ENCODE results near the gene OR2AE1. TPM values are rescaled to one million over a fixed set of nuclear protein-coding genes. Genes with fewer than 3 reads are reported as not detected.

The OR2AE1 gene
- total and polyA plus RNA-seq, 2 of the 13 experiments (the other 11 are each of a cell fraction or from before 2014, with no cell fraction given): not detected

- Histone ChIP-seq H3K4me3 (replicated peaks in 1 of 3; ENCODE audit: insufficient read depth in 1 of 3, low read depth in 2 of 3, low read length in 3 of 3) (no peak overlapping the region), H3K4me2 (ENCODE audit: low read depth, low read length) (no peak overlapping the region), H2AFZ (ENCODE audit: low read length) (no peak overlapping the region), H3K79me2 (ENCODE audit: insufficient read depth, low read length) (no peaks in the 10 kb centered on the region), H3K9ac (ENCODE audit: insufficient read depth, low read depth, low read length) (no peak overlapping the region), H3K27me3 (ENCODE audit: control insufficient read depth in 1 of 2, insufficient read depth in 2 of 2, low read length in 2 of 2) (no peaks in the 10 kb centered on the region), H3K27ac (ENCODE audit: extremely low read length, insufficient read depth, low read length) (no peak overlapping the region), H3K36me3 (replicated peaks in 1 of 2; ENCODE audit: control insufficient read depth in 1 of 2, insufficient read depth in 2 of 2, low read length in 2 of 2) (no peaks in the 10 kb centered on the region), H4K20me1 (ENCODE audit: insufficient read depth, low read length) (no peaks in the 10 kb centered on the region), H3K4me1 (ENCODE audit: insufficient read depth, low read length) (peaks cover 8% of the 10 kb centered on the region), H3K9me3 (ENCODE audit: low read length) (no peaks in the 10 kb centered on the region)
- in situ Hi-C loops (cut with HindIII; ENCODE audit: extremely low pct_ligation_motif_present, low pct_unique_long_range_greater_than_20kb): no loop called here
- intact Hi-C loops (cut with micrococcal nuclease; ENCODE audit: unreplicated experiment): no loop called here
- no TSS peak for BruUV-seq (replicated peaks)
- FAIRE-seq (no peak), ATAC-seq (no peak), DNase-seq (ENCODE audit: low spot score) (no peak)
- WGBS (ENCODE audit: low lambda C conversion rate): 97% methylated on average over 1 of the region's 1 CpG
- ChIA-PET CTCF (ENCODE audit: low intra/inter-chr PET ratio, low total read pairs) (no interaction called here), POLR2A (no interaction called here)
- TF ChIP-seq ZNF777 (CRISPR knock-in tag; IDR thresholded peaks at IDR 0.05): no peak
- no peak for TF ChIP-seq ZNF615 (CRISPR knock-in tag; IDR thresholded peaks at IDR 0.05; ENCODE audit: borderline replicate concordance)
- TF ChIP-seq CSRNP2 (CRISPR knock-in tag; conservative IDR thresholded peaks at IDR 0.05; ENCODE audit: low read depth): no peak
- TF ChIP-seq ZC3H4 (CRISPR knock-in tag; IDR thresholded peaks at IDR 0.05; ENCODE audit: borderline replicate concordance): no peak
- TF ChIP-seq RCOR2 (CRISPR knock-in tag; IDR thresholded peaks at IDR 0.05): no peak
- no peak for TF ChIP-seq SP4 (CRISPR knock-in tag; IDR thresholded peaks at IDR 0.05)
- TF ChIP-seq ZNF318 (CRISPR knock-in tag; IDR thresholded peaks at IDR 0.05): no peak
- TF ChIP-seq ZGPAT (CRISPR knock-in tag; IDR thresholded peaks at IDR 0.05): no peak
- no peak for TF ChIP-seq GRHL1 (CRISPR knock-in tag; conservative IDR thresholded peaks at IDR 0.05)
- no peak for TF ChIP-seq PCBP2 (optimal IDR thresholded peaks at IDR 0.05; ENCODE audit: low read depth, low read length, poor library complexity, severe bottlenecking)
- TF ChIP-seq ZNF10 (CRISPR knock-in tag; IDR thresholded peaks at IDR 0.05; ENCODE audit: borderline replicate concordance, low read depth): no peak
These were observed 8.6 kb downstream of the OR2AE1 start for GRCh38 chr7:99868246-99868645.
